ENCODE data around the gene OTOS.

DNA sequence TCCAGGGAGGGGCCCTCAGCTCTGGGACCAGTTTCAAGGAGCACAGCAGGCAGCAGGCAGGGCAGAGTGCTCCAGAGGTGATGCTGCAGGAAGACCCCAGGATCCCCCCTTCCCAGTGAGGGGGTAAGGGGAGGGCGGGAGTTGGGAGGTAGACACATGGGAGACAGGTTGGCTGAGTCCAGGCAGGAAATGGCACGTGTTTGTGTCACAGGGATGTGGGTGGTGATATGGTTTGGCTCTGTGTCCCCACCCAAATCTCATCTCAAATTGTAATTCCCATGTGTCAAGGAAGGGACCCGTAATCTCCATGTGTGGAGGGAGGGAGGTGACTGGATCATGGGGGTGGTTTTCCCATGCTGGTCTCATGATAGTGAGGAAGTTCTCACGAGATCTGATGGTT is 25.2 kb upstream of the OTOS start:
- TF ChIP-seq, protein P1, sequence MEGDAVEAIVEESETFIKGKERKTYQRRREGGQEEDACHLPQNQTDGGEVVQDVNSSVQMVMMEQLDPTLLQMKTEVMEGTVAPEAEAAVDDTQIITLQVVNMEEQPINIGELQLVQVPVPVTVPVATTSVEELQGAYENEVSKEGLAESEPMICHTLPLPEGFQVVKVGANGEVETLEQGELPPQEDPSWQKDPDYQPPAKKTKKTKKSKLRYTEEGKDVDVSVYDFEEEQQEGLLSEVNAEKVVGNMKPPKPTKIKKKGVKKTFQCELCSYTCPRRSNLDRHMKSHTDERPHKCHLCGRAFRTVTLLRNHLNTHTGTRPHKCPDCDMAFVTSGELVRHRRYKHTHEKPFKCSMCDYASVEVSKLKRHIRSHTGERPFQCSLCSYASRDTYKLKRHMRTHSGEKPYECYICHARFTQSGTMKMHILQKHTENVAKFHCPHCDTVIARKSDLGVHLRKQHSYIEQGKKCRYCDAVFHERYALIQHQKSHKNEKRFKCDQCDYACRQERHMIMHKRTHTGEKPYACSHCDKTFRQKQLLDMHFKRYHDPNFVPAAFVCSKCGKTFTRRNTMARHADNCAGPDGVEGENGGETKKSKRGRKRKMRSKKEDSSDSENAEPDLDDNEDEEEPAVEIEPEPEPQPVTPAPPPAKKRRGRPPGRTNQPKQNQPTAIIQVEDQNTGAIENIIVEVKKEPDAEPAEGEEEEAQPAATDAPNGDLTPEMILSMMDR (conservative IDR thresholded peaks at IDR 0.05; ENCODE audit: low read depth, low read length): no peak
- TF ChIP-seq EZH2 (IDR thresholded peaks at IDR 0.05; ENCODE audit: borderline replicate concordance, low read depth, low read length, poor library complexity, severe bottlenecking): no peak

All from A673 (cell line).